ENCODE measurements around the gene FITM1.

The FITM1 gene, protein sequence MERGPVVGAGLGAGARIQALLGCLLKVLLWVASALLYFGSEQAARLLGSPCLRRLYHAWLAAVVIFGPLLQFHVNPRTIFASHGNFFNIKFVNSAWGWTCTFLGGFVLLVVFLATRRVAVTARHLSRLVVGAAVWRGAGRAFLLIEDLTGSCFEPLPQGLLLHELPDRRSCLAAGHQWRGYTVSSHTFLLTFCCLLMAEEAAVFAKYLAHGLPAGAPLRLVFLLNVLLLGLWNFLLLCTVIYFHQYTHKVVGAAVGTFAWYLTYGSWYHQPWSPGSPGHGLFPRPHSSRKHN

DNA sequence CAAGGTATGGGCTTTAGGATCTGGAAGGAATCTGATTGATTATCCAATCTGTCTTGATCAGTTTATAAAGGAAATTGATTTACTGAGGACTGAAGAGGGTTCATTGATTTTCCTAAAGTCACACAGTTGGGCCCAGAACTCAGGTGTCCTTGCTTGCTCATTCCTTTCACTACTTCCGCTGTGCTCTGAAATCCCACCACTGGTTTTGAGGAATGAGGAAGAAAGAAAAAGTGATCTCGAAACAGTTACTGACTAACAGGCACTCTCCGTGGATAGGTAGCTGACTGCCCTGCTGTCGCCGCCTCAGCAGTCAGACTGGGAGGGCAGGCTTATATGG lies at the start of gene FITM1:
Gene FITM1 (plus strand): TSS at position 280 of the 337 bp plus-strand sequence. CDS start 905 bp downstream, outside the sequence.
- in situ Hi-C loops (cut with HindIII; ENCODE audit: low sequenced_read_pairs), result no loop called here

DNA sequence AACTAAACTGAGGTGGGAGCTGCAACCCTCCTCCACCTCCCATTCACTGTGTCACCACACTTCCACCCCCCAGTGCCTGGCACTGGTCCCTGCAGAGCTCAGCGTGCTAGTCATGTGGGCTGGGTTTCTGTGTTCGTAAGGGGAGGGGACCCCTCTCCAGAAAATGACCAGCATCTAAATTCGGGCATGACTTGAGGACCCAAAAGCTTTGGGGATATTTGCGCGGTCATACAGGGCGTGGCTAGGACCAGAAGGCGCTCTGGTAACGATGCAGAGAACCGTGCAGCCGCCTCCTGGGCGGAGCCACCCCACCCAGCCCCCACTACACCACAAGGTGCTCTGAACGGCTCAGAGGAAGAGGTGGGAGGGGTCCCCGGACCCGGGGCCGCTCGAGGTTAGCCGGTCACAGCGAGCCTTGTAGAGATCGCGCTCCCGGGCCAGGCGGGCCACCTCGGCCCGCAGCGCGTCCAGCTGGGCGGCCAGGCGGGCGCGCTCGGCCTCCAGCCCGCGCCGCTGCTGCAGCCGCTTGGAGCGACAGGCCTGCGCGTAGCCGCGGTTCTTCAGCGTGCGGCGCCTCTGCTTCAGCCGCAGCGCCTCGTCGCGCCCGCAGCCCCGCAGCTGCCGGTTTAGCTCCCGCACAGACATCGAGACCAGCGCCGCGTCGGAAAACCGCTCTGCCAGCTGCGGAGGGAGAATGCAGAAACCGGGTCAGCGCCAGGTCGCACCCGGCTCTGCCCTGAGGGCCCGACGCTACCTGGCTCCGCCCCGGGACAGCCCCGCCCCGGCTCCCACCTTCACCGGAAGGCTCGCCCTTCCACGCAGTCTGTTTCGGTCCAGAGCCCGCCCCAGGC lies 49.3 kb upstream of the FITM1 start:
- in situ Hi-C loops (cut with HindIII; ENCODE audit: low sequenced_read_pairs), result no loop called here

DNA sequence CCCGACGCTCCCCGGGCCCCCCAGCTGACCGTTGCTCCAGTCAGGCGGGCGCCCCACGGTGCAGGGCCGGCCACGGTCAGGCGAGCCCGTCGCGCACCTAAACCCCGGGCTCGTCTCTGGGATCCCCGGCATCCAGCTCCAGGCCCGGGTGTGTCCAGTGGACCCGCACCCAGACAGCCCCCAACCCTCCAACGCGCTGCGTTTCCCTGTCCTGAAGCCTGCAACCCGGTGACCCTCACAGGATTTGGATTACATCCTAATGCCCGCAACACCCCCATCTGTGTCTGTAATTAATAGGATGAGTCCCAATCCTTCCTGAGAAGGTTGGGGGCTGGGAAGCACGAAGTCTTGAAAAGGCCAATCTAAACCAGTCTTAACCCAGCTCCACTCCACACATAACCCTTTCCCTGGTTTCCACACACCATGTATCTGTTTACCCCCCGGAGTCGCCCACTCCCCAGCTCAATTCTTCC lies 48.7 kb upstream of the FITM1 start:
- in situ Hi-C loops (cut with HindIII; ENCODE audit: low sequenced_read_pairs), result no loop called here

DNA sequence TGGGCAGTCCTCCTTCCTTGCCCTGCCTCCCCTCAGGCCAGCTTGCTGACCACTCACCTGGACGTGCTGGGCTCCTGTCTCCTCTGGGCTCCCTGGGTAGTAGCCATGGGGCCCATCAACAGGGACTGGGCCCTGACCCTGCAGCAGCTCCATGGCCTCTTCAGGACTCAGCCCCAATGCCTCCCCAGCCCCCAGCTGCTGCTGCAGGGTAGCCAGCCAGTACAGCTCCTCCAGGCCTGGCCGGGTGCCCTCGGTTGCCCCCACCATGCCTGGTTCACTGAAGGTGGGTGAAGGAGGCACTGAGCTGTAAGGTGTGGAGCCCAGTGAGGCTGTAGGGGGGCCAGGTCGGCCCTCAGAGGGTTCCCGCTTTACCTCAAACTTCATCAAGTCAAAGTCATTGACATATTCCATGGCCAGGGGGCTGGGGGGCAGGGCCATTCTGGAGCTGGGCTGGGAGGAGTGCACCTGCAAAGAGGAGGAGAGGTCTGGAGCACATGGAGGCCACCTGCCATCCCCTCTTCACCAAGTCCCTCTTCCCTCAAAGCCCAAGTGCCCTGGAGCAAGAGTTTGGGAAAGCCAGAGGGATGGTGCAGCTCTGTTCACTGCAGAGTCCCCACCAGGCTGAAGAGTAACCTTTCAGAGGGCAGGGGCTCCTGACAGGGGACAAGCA lies 47.9 kb upstream of the FITM1 start:
- in situ Hi-C loops (cut with HindIII; ENCODE audit: low sequenced_read_pairs), result no loop called here

DNA sequence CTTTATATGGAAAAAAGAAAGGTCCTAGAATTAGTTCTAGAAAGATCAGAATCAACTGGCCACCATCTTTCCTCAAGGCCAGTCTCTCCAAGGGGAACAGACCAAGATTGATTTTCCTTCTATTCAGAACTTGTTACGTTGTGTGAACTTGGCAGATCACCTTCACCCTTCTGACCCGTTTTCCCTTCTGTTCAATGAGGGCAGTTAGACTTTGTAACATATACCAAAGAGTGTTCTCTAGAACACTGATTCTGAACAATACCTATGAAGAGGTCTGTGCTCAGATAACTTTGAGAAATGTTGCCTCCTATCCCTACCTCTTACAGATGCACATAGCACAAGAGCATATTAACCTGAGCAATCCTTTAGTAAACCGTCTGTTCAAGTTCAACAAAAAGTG lies 47.0 kb upstream of the FITM1 start:
- in situ Hi-C loops (cut with HindIII; ENCODE audit: low sequenced_read_pairs), result no loop called here

DNA sequence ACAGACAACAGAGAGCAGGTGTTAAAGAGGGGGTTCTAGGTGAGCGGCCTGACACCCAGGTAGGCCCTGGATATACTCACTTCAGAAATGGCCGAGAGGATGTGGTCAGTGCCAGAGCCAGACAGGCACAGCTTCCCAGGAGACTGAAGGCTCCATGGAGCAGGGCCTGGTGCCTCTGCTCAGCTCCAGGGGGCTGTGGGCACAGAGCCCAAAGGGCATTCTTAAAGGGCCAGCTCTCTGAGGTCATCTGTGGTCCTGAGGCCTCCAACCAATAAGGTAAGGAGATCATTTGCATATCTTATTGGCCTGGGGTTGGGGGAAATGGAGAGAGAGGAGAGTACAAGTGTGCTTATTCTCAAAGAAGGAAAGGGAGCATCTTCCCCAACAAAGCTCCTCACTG lies 46.0 kb upstream of the FITM1 start:
- in situ Hi-C loops (cut with HindIII; ENCODE audit: low sequenced_read_pairs), result no loop called here

DNA sequence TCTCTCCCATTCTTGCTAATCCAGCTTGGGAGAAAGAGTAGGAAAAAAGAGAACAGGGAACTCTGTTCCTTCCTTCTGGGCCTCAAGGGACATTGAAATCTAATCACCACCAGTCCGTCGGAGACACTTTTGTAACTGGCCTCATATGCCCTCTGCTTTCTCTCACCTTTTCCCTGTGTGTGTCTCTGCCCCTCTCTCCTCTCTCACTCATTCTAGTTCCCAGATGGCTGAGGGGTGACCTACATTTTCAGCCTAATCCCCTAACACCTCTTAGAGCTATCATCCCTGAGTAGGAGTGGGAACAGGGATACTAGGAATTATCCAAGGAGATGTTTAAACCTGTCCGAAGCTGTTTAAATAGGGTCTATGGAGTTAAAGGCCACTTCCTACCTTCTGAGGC lies 45.2 kb upstream of the FITM1 start:
- in situ Hi-C loops (cut with HindIII; ENCODE audit: low sequenced_read_pairs), result no loop called here

DNA sequence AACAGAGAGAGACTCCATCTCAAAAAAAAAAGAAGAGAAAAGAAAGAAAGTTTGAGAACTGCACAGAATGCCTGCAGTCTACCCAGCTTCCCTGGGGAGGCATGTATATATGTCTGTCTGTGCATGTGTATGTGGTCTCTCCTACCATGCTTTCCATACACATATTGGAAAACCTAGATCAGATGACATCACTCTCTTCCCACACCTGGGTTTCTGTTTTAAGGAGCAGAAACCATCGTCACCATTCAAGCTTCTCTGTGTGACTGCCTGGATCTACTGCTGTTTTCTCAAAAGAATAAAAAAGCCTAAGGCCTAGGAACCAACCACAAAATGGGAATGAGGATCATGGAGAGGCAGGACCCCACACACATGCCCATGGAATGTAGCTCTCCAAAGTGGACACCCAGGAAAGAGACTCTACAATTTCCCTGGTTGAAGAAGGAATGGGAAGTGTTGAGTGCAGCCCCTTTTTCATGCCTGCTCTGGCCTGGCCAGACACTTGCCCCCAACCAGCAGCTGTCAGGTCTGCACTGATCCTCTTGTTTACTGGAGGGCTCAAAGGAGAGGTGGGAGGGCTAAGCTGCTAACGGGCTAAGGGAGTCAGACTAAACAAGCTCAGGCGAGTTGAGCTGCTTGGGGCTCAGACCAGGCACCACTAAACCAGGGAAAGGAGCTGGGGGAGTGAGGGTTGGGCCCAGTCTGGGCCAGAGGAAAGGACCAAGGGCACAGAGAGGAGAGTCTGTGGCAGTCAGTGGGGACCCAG lies 44.1 kb upstream of the FITM1 start:
- in situ Hi-C loops (cut with HindIII; ENCODE audit: low sequenced_read_pairs), result no loop called here

DNA sequence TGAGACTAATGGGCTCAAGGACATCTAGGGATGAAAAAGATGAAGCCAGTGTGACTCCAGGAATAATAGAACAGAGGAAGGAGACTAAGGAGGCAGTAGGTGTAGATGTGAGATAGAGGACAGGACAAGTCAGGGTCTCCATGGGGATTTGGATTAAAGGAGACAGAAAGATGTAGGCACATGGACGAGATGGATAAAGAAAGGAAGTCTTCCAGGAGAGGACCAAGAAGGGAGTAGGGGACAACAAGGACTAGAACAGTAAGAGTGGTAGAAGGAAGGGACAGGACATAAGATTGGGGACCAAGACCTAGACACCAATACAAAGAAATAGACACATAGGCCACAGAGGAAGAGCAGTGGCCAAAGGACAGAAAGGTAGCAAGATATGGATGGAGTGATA lies 43.5 kb upstream of the FITM1 start:
- in situ Hi-C loops (cut with HindIII; ENCODE audit: low sequenced_read_pairs), result no loop called here

DNA sequence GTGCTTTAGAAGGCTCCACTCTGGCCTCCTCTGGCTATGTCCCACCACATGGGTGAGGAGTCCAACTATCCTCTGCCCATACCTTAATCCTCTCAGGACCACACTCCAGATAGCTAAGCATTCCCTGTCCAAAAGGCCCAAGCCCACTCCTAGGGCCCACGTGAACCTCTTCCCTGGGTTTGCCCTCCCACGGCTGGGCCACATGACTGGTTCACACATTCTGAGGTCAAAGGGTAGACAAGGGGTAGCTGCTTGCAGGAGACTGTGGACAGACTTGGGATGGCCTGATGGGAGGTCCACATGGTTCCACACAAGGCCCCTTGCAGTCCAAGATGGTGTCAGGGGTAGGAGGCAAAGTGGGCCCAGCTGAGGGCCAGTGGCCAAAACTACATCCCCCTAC lies 42.4 kb upstream of the FITM1 start:
- in situ Hi-C loops (cut with HindIII; ENCODE audit: low sequenced_read_pairs), result no loop called here

DNA sequence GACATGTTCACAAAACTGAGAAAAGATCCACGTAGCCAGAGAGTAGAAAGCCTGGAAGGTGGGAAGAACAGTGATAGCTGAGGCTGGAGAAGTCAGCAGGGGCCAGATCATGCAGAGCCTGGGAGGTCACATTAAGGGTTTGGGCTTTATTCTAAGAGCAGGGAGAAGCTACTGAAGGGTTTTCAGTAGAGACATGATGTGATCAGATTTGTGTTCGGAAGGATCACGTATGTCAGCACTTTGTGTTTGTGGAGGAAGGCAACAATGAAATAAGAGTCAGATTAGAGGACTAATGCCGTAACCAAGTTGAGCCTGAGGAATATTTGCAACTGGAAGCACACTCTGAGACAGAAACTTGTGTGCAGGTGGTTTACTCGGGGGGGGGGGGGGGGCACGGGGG lies 40.6 kb upstream of the FITM1 start:
- in situ Hi-C loops (cut with HindIII; ENCODE audit: low sequenced_read_pairs), result no loop called here

DNA sequence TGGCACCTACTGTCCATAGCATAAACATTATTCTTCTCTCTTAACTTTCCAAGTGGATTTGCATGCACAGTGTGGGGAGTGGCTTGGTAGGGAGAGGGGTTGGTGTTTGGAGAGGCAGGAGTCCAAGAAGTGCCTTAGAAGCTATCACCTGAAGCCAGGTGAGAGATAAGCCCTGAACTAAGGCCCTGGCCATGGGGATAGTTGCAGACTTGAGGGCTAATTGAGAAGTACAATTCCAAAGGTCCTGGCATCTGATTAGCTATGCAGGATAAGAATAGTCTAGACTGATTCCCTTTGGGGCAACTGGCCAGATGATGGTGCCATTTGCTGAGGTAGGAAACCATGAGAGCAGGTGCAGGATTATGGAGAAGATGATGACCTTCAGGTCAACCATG lies 38.4 kb upstream of the FITM1 start:
- in situ Hi-C loops (cut with HindIII; ENCODE audit: low sequenced_read_pairs), result no loop called here

DNA sequence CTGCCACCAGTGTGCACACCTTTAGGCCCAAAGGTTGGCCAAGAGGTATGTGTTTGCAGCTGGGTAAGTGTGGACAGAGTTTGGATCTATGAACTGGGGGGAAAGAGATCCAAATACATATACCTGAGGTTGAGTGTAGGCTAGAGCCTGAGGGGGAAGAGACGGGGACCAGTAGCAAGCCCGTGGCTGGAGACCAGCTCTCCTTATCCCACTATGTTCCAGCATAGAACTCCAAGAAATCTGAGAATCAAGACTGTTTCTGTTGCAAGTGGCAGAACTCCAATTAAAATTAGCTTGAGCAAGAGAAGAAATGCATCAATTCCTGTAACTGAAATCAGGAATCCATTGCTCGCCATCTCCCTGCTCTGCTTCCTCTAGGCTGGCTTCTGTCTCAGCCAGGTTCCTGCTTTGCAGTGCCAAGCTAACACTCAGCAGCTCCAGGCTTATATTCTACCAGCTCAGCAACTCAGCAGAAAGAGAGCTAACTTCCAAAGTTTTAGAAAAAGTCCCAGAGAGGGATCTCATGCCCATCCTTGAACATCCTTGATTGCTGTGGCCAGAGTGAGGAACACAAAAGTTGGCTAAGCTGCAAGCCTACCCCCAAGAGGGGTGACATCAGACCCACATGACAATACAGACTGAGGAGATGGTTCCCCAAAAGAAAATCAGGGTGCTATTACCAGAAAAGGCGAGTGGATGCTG lies 37.8 kb upstream of the FITM1 start:
- in situ Hi-C loops (cut with HindIII; ENCODE audit: low sequenced_read_pairs), result no loop called here

DNA sequence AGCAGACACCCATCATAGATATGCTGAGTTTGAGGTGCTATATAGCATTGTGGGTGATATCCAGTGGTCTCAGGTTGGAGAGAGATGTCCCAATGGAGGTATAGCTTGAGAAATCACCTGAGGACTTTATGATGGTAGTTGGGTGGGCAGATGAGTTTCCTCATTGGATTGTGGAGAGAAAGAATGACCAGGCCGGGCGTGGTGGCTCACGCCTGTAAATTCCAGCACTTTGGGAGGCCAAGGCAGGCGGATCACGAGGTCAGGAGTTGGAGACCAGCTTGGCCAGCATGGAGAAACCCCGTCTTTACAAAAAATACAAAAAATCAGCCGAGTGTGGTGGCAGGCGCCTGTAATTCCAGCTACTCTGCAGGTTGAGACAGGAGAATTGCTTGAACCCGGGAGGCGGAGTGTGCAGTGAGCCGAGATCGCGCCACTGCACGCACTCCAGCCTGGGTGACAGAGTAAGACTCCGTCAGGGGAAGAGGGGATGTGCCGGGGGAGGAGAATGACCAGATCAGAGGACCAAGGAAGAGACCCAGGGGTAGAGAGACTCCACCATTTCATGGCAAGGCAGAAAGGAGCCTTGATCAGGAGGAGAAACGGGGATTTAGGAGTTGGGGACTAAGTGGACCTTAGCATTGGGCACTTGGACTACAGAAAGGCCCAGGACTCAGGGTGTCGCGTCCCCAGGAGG lies 37.1 kb upstream of the FITM1 start:
- in situ Hi-C loops (cut with HindIII; ENCODE audit: low sequenced_read_pairs), result no loop called here

DNA sequence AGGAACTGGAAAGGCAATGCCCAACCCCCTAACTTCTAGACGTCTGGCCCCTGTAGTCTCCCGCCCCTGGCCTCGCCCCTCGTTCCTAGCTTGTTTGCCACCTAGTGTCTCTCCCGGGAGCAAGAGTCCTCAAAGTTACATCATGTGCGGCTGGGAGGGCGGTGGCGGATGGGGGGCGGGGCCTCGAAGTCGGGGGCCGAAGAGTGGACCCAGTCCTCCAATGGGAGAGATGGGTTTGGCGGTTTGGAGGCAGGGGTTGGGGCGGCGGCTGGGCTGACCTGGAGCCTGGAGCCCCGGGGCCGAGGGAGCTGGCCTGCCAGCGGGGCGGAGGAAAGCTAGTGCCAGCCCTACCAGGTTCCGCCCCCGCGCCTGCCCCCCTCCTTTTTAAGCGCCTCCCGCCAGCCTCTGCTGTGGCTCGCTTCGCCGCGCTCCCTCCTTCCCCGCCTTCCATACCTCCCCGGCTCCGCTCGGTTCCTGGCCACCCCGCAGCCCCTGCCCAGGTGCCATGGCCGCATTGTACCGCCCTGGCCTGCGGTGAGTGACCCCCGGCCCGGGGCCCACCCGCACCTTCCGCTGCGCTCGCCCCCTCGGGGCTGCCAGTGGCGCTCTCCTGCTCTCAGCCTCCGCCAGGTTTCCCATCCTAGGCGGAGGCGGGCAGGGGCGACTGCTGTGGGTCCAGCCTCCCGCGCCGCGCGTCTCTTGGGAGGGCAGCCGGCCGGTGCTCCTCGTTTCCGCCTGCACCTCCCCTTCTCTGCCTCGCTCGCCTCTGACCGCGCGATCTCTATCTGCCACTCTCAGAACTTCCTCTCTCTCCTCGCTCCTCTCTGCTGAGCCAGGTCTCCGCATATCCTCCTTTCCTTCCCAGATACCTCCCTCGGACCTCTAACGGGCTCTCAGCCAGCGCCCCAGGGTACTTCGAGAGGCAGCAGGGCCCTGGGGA lies 36.3 kb upstream of the FITM1 start, which contains the start of gene PCK2:
Gene PCK2 (plus strand): TSS at position 411 of the 940 bp plus-strand sequence. CDS start 95 bp downstream, at position 506.
- in situ Hi-C loops (cut with HindIII; ENCODE audit: low sequenced_read_pairs), result no loop called here

DNA sequence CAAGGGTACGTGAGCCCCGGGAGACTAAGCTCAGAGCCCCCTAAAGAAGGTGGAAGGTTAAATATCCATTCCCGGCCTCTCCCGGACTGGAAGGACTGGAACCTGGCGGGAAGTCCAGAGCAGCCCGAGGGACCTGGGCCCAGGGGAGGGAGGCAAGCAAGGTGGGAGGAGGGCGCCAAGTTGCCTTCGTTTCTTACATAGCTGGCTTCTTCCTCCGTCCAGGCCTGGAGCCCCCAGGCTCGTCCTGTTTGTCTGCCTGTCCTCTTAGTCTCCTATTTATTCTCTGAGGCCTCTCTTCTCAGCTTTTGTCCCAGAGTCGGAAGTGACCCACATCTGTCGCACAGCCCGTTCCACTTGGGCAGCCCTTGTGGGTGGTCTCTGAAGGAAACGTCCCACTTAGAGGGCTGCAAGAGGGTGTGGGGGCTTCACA lies 35.6 kb upstream of the FITM1 start:
- in situ Hi-C loops (cut with HindIII; ENCODE audit: low sequenced_read_pairs), result no loop called here

DNA sequence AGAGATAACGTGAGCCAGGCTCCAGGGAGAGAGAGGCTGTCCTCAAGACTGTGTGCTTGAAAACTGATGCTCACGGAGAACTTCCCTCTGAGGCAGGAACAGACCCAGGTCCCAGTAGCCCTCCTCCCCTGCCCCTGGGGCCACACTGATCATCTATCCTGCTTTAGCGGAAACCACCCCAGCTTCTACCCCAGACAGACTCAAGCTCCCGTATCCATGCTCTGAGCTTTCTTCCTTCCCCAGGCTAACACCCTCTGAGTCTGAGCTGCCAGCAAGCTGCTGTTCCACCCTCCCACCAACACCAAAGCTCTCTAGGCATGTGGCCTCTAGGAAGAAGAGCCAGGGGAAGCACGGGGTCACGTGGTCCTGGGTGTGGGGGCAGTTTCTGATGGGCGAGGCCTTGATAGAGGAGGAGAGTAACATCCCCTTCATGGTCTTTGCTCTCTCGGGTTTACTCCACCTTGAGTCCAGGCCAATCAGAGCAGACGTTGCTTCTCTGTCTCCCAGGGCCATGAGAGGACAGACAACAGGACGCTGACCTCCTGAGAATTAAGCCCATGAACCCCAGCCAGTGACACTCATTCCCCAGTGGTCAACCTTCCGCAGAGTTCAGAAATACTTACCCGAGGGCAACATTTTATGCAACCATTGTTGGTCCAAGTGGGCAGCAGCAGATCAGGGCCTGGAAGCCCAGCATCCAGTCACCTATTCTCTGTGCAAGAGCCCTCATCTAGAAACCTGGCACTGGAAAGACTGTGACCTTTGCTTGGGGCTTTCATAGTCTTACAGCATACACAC lies 35.0 kb upstream of the FITM1 start:
- in situ Hi-C loops (cut with HindIII; ENCODE audit: low sequenced_read_pairs), result no loop called here
